OCI-LY3 (cell line): Measurements from ENCODE around the gene EIF2S1.
A peak's percentile ranks its signal among the peaks of the same experiment; 100 is the strongest.

Source experiments
- H2AFZ ChIP-seq: fragments of 200-600, 300-600 bp; shearing (Covaris generic); 2 replicates; pipeline ENCODE4 v1.6.0; 2014; ENCODE audit warnings: antibody characterized with exemption, low read depth, low read length
- H3K27ac ChIP-seq: fragments of 200-600, 300-600 bp; sonication (generic); 2 replicates; pipeline ENCODE4 v1.5.1; 2014; ENCODE audit warnings: mild to moderate bottlenecking, low read length, moderate library complexity, mixed read lengths
- H3K27me3 ChIP-seq: fragments of 200-600, 300-600 bp; sonication (generic); 2 replicates; pipeline ENCODE4 v1.6.1; 2014; ENCODE audit warnings: low read depth, low read length, mixed read lengths
- H3K36me3 ChIP-seq: fragments of 200-600, 300-600 bp; sonication (generic); replicated peaks from 2 replicates; pipeline ENCODE3; 2014; ENCODE audit warnings: low read depth, low read length, mixed read lengths
- H3K4me1 ChIP-seq: fragments of 300-600, 200-600 bp; sonication (generic); 2 replicates; pipeline ENCODE4 v1.6.1; 2014; ENCODE audit warnings: low read length, mixed read lengths
- H3K4me2 ChIP-seq: fragments of 200-600, 300-600 bp; sonication (generic); 2 replicates; pipeline ENCODE4 v1.6.1; 2014; ENCODE audit warnings: low read length, mixed read lengths
- H3K4me3 ChIP-seq: fragments of 300-600, 200-600 bp; sonication (generic); 2 replicates; pipeline ENCODE4 v1.5.1; 2014; ENCODE audit warnings: antibody characterized with exemption, mild to moderate bottlenecking, low read length, moderate library complexity
- H3K79me2 ChIP-seq: fragments of 300-600, 200-600 bp; shearing (Covaris generic); 2 replicates; pipeline ENCODE4 v1.6.1; 2014; ENCODE audit warnings: mild to moderate bottlenecking, low read length, mixed read lengths
- H3K9ac ChIP-seq: fragments of 300-600, 200-600 bp; shearing (Covaris generic); 2 replicates; pipeline ENCODE4 v1.6.0; 2014; ENCODE audit warnings: mild to moderate bottlenecking, low read length, moderate library complexity
- H3K9me3 ChIP-seq: fragments of 200-600, 300-600 bp; shearing (Covaris generic); 2 replicates; pipeline ENCODE4 v1.6.1; 2014; ENCODE audit warnings: low read length, mixed read lengths; ENCODE audit not compliant: insufficient read depth
- H4K20me1 ChIP-seq: fragments of 200-600, 300-600 bp; sonication (generic); 2 replicates; pipeline ENCODE4 v1.6.1; 2016; ENCODE audit warnings: low read length, mixed read lengths; ENCODE audit not compliant: insufficient read depth
- CTCF ChIP-seq: fragments of 200-600, 300-600 bp; sonication (generic); IDR thresholded peaks from 2 replicates; pipeline ENCODE4 v1.5.1; 2014; ENCODE audit warnings: antibody characterized with exemption, low read length, low read depth
- EZH2phosphoT487 ChIP-seq: fragments of 200-600 bp; shearing (Covaris generic); IDR thresholded peaks from 2 replicates; pipeline ENCODE4 v1.6.1; 2018; ENCODE audit warnings: antibody characterized with exemption, mixed run types, low read depth

Gene EIF2S1

DNA sequence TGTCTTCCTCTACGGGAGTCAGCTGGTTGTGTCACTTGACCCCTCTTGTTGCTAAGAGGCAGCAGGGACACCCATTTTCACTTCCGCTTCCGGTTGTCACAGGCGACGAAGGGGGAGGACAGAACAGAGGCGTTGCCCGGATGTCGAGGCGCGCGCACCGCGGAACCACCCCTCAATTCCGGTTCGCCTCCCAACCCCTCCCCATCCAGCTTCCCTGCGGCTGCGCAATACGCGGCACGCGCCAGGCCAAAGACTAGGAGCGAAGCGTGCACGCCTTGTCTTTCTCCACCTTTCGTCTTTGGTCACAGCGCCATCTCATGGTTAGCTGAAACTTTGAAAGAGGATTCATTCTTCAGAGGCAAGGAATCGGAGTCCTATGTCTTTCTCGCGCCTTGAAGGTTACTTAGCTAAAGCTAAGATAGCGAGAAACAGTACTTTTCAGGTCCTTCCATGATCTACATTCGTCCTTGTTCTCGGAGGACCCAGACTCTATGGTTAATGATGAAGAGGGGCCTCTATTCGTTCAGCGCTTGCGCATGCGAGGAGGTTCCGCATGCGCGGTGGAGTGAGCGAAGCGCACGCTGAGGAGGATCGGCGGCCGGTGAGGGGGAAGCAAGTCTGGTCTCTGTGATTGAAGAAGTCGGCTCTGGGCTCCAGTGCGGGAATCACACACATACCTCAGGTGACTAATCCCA, at the start of gene EIF2S1, which contains the start of gene ATP6V1D:
EIF2S1 (plus strand) TSS at position 554 of the 695 bp plus-strand sequence. CDS start 4,440 bp downstream, outside the sequence.
ATP6V1D (minus strand) TSS at position 30 of the 695 bp plus-strand sequence. CDS start 106 bp downstream, outside the sequence.
- Histone ChIP-seq H3K27me3 (no peaks in the 10 kb centered on the region), H3K9me3 (no peaks in the 10 kb centered on the region), H3K4me1 (peaks cover 28% of the 10 kb centered on the region), H3K4me2 (peak within 1 kb of the TSS; percentile 94), H3K79me2 (peaks cover 65% of the 10 kb centered on the region), H3K36me3 (peaks cover 4% of the 10 kb centered on the region), H3K4me3 (peak within 1 kb of the TSS; percentile 94), H4K20me1 (peaks cover 11% of the 10 kb centered on the region), H3K27ac (peak within 1 kb of the TSS; percentile 77), H2AFZ (peak within 1 kb of the TSS; percentile 95), H3K9ac (peak within 1 kb of the TSS; percentile 84)
- peak; percentile 100 for TF ChIP-seq CTCF
- TF ChIP-seq EZH2phosphoT487: no peak

GRCh38 chr14:67311868-67312267, 48.3 kb upstream of the EIF2S1 start:
- H3K9me3 ChIP-seq: no peaks in the 10 kb centered on the region
- TF ChIP-seq EZH2phosphoT487: no peak
- no peak for TF ChIP-seq CTCF
- no peak overlapping the region for H3K27ac ChIP-seq
- H3K4me3 ChIP-seq: no peak overlapping the region
- H3K27me3 ChIP-seq: no peaks in the 10 kb centered on the region
- no peaks in the 10 kb centered on the region for H3K79me2 ChIP-seq
- H2AFZ ChIP-seq: no peak overlapping the region
- H3K4me2 ChIP-seq: no peak overlapping the region
- H4K20me1 ChIP-seq: no peaks in the 10 kb centered on the region
- no peaks in the 10 kb centered on the region for H3K4me1 ChIP-seq
- no peak overlapping the region for H3K9ac ChIP-seq
- H3K36me3 ChIP-seq: peaks cover 4% of the 10 kb centered on the region

GRCh38 chr14:67313153-67313552, 47.0 kb upstream of the EIF2S1 start:
- no peak for TF ChIP-seq CTCF
- no peak for TF ChIP-seq EZH2phosphoT487
- no peaks in the 10 kb centered on the region for H3K4me1 ChIP-seq
- no peaks in the 10 kb centered on the region for H4K20me1 ChIP-seq
- H3K4me2 ChIP-seq: no peak overlapping the region
- peaks cover 4% of the 10 kb centered on the region for H3K36me3 ChIP-seq
- H3K9ac ChIP-seq: no peak overlapping the region
- no peaks in the 10 kb centered on the region for H3K27me3 ChIP-seq
- H3K27ac ChIP-seq: no peak overlapping the region
- no peaks in the 10 kb centered on the region for H3K9me3 ChIP-seq
- no peak overlapping the region for H2AFZ ChIP-seq
- no peaks in the 10 kb centered on the region for H3K79me2 ChIP-seq
- H3K4me3 ChIP-seq: no peak overlapping the region

DNA sequence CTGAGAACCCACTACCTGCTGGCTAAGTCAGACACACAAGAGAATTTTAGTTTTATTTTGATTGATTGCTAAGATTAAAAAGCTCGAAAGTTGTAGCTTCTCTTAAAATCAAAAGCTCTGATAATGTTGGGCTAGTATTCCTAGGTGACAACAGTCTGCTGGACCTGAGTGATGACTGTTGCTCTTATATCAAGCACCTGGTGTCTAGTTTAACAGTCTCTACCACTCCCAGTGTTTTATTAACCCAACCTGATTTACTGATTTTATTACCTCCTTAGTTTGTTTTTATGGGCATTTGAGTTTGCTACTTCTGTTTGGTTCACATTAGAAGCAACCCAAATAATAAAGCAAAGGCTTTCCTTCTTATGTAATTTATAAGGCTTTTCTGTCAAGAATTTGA, 42.3 kb upstream of the EIF2S1 start:
- TF ChIP-seq EZH2phosphoT487 (no peak), CTCF (no peak)
- Histone ChIP-seq H3K9ac (no peak overlapping the region), H3K27ac (no peak overlapping the region), H3K36me3 (peaks cover 4% of the 10 kb centered on the region), H3K79me2 (no peaks in the 10 kb centered on the region), H3K9me3 (no peaks in the 10 kb centered on the region), H4K20me1 (no peaks in the 10 kb centered on the region), H3K4me3 (no peak overlapping the region), H3K27me3 (no peaks in the 10 kb centered on the region), H2AFZ (no peak overlapping the region), H3K4me1 (no peaks in the 10 kb centered on the region), H3K4me2 (no peak overlapping the region)
